ENCODE data around the gene ABCD1.

ABCD1 gene

DNA sequence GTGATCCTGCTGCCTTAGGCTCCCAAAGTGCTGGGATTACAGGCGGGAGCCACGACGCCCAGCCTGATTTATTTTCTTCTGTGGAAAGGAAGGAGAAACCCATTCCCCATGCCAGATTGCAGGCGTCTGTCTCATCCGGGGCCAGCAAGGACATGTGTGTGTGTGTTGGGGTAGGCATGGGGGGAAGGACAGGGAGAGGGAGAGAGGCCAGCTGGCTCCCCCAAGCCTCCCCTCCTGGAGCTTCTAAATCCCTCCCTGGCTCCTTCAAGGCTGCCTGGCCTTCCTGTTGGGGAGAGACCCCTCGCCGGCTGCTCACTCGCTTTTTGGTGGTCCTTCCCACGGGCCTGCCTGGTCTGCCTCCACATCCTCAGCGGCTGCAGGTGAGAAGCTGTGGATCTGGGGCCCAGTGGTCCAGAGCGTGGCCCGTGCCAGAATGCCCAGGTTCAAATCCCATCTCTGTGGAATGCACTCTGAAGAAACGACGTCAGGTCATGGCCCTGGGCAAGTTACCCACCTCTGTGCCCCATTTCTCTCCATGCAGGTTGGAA, 38.0 kb downstream of the ABCD1 start:
- no peak for DNase-seq (ENCODE audit: low read depth in 2 of 2)

DNA sequence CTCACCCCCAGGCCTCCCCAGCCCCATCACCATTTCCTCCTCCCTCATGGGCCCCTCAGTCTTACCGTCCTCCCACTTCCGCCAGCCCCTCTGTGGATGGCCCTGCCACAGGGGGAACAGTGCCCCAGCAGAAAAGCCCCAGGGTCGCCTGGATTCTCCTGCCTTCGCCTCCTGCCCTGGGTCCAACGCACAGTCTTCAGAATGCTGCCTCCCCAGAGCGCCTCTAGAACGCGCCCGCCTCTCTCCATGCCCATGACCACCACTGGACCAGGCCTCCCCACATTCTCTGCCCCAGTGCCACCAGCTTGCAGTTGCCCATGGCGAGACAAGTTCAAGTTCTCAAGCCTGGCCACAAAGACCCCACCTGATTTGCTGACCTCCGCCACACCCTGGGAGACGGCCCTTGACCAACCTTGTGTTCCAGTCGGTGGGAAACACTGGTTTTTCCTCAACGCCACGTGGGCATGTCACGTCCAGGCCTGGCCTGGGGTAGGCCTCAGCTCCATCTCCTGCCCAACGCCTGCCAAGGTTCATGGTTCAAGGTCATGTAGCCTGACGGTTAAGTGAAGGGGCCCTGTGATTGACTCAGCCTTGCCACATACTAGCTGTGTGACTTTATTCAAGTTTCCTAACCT, 38.8 kb downstream of the ABCD1 start:
- DNase-seq (ENCODE audit: low read depth in 2 of 2): no peak

DNA sequence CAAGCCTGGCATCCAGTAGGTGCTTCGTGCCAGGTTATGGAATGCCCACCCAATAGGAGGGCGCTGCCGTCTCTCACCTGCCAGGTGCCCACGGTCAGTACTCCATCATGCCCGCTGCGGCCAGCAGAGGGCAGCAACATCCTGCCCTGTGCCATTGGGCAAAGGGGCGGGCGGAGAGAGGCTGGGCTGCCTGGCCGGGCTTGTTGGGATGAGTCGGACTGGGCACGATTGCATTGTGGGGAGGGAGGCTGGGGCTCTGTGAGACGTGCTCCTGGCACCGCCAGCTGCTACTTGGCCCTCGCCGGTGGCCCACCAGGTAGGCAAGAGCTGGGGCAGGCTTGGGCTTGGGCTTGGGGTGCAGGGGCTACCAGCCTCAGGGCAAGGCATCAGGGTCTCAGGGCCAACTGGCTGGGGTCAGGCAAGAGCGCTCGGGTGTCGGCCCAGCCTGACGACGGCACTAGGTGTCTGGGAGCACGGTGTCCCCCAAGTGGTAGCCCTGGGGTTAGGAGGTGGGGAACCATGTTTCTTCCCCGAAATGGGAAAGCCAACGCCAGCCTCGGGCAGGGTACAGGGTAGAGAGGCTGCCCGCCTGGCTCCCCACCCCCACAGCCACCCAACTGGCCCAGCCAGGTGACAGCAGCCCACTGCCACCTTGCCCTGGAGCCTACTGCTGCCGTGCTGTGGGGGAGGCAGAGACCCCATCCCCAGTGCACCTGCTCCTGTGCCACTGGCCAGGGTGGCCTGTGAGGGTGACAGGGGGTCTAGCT, 39.5 kb downstream of the ABCD1 start, which contains the start of gene PLXNB3:
PLXNB3 (plus strand) TSS at position 261 of the 767 bp plus-strand sequence. CDS start 1,287 bp downstream, outside the sequence.
- DNase-seq (ENCODE audit: low read depth in 2 of 2): peak; percentile 60 to 68

DNA sequence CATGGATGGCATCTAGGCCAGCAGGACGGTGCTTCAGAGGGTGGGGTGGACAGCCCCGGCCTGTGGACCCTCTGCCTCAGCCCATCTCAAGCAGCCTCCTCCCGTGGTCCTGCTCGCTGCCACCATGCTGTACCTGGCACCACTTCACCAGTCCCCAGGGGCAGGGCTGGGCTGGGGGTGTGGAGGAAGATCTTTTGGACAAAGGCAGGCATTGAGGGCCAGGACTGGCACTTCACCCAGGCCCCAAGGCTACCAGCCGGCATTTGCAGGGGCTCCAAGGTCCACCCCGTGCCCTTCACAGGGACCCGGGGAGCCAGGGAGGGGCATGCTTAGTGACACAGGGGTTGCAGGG, 40.1 kb downstream of the ABCD1 start:
- no peak for DNase-seq (ENCODE audit: low read depth in 2 of 2)

DNA sequence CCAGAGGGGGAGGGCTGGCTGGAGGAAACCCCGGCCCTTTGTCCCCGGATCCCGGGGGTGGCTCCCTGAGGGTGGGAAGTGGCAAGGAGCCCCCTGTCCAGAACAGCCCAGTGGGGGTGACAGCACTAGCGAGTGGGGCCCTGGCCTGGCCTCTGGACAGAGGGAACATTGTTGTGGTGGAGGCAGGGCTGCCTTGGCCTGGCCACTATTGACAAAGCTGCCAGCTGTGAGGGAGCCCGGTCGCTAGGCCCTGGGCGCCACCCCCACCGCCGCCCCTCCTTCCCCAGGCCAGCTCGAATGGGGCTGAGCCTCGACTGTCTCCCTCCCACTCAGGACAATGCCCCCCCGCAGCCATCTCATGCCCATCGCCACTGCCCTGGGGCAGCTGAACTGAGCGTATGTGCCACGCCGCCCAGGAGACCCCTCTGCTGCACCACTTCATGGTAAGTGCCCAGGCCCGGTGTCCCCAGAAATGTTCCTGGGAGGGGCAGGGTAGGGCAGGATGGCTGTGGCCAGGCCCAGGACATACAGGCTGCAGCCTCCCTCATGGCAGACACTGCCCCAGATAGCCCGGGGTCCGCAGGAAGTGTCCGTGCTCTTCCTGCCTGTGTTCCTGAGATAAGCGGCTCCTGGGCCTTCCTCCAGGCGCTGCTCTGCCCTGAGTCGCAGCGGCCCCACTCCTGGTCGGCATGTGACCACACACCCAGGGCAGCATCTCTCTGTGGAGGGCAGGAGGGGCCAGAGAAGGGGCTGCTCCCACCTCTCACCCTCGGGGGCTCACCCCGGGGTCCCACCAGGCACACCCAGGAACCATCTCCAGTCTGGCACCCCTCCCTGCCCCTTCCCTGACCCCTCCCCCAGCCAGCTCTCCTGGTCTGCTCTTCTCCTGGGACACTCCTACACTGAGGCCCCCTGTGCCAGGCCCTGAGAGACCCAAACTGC, 40.8 kb downstream of the ABCD1 start:
- no peak for DNase-seq (ENCODE audit: low read depth in 2 of 2)

DNA sequence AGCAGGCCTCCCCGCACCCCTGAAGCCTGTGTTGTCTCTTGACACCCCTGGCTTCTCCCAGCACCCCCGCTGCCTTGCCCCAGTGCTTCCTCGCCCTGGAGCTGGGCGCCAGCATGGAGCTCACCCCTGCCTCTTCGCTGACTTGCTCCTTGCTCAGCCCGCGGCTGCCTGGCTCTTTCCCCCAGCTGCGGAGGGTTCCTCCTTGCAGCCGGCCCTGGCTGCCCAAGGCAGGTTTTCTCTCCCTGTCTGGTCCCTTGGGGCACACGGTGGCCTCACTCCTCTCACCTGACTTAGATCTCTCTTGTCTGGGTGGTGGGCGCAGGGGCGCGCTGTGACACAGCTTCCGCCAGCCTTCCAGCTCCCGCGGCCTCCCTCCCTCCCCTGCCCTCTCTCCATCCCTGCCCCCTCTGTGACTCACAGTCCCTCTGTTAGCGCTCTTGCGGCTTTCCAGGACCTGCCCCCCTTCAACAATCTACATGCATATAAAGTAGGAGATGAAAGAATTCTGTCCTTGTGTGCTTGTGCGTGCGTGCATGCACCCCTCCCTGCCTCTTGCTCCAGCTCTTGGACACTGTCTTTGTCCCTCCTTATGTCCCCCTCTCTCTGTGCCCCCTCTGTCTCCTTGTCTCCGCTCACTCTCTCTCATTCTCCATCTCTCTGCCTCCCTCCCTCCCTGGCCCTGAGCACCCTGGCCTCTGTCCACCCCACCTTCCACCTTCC, 41.6 kb downstream of the ABCD1 start:
- peak in 1 of 2 donors; percentile 30 for DNase-seq (ENCODE audit: low read depth in 2 of 2)

DNA sequence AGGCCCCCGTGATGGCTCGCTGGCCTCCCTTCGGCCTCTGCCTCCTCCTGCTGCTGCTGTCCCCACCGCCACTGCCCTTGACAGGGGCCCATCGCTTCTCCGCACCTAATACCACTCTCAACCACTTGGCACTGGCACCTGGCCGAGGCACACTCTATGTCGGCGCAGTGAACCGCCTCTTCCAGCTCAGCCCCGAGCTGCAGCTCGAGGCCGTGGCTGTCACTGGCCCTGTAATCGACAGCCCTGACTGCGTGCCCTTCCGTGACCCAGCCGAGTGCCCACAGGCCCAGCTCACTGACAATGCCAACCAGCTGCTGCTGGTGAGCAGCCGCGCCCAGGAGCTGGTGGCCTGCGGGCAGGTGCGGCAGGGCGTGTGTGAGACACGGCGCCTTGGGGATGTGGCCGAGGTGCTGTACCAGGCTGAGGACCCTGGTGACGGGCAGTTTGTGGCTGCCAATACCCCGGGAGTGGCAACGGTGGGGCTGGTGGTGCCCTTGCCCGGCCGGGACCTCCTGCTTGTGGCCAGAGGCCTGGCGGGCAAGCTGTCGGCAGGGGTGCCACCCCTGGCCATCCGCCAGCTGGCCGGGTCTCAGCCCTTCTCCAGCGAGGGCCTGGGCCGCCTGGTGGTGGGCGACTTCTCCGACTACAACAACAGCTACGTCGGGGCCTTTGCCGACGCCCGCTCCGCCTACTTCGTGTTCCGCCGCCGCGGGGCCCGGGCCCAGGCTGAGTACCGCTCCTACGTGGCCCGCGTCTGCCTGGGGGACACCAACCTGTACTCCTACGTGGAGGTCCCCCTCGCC, 42.4 kb downstream of the ABCD1 start:
- DNase-seq (ENCODE audit: low read depth in 2 of 2): no peak

DNA sequence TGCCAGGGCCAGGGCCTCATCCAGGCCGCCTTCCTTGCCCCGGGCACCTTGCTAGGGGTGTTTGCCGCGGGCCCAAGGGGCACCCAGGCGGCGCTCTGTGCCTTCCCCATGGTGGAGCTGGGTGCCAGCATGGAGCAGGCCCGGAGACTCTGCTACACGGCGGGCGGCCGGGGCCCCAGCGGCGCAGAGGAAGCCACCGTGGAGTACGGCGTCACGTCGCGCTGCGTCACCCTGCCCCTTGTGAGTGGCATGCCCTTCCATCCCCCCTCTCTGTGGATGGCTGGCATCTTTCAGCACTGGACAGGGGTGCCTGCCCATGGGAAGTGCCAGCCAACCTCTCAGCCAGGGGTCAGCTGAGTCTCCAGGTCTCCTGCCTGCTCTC, 43.0 kb downstream of the ABCD1 start:
- DNase-seq (ENCODE audit: low read depth in 2 of 2): no peak

DNA sequence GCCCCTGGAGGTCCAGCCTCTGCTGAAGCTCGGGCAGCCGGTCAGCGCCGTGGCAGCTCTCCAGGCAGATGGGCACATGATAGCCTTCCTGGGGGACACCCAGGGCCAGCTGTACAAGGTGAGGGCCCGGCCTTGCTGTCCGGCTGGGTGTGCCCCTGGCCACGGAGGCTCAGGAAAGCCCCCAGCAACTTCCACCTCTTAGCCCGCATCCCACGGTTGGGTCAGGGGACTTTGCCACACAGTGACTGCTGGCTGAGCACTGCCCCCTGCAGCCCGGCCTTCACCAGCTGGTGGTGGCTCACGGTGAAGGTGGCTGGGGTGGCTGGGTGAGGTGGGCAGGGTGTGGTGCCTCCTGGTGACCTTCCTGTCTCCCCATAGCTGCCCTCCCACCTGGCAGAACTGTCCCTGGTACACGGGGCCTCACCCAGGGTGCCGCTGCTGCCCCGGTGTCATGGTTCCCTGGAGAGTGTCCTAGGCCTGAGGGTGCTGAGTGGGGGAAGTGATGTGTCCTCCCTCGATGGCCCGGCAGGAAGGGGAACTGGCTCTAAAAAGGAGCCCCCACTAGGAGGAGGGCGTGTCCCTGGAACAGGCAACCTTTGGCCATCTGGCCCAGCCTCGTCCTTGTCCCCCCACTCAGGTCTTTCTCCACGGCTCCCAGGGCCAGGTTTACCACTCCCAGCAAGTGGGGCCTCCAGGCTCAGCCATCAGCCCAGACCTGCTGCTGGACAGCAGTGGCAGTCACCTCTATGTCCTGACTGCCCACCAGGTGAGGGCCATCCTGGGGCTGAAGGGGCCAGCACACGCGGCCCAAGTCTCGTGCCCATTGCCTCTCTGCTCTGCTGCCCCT, 43.9 kb downstream of the ABCD1 start:
- no peak for DNase-seq (ENCODE audit: low read depth in 2 of 2)

DNA sequence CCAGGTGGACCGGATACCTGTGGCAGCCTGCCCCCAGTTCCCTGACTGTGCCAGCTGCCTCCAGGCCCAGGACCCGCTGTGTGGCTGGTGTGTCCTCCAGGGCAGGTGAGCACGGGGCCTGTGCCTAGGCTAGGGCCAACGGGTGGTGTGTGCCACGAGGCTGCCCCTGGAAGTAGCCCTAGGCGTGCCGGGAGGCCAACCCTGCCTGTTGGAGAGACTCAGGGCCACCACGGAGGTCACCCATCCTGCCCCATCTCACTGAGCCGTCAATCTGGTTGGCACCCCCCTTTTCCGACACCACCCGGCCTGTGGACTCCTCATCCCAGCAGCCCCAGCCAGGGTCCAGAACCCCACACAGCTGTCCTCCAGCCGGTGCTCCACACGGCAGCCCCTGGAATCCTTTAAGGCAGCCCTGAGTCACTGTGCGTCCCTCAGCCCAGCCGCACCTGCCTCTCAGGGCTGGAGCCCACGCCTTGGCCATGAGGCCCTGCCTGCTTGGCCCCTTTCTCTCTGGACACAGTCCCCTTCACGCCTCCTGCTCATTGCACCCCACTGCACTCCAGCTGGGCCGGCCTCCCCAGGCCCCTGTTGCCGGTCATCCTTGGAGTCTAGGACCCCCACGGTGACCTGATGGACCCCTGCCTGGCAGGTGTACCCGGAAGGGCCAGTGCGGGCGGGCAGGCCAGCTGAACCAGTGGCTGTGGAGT, 44.7 kb downstream of the ABCD1 start:
- no peak for DNase-seq (ENCODE audit: low read depth in 2 of 2)

DNA sequence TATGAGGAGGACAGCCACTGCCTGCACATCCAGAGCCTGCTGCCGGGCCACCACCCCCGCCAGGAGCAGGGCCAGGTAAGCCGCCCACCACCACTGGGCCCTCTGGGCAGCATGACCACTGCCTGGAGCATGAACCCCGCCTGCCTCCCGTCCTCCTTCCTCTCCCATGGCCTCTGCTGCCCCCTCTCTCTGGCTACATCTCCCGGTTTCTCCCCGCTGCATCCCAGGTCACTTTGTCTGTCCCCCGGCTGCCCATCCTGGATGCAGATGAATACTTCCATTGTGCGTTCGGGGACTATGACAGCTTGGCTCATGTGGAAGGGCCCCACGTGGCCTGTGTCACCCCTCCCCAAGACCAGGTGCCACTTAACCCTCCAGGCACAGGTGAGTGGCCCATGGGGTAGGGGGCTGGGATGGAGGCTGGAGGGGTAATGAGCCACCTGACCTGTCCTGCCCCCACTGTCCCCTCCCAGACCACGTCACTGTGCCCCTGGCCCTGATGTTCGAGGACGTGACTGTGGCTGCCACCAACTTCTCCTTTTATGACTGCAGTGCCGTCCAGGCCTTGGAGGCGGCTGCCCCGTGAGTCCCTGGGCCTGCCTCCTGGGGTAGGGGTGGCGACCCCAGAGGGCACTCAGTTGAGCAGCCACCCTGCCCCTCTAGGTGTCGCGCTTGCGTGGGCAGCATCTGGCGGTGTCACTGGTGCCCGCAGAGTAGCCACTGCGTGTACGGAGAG, 45.4 kb downstream of the ABCD1 start:
- no peak for DNase-seq (ENCODE audit: low read depth in 2 of 2)

DNA sequence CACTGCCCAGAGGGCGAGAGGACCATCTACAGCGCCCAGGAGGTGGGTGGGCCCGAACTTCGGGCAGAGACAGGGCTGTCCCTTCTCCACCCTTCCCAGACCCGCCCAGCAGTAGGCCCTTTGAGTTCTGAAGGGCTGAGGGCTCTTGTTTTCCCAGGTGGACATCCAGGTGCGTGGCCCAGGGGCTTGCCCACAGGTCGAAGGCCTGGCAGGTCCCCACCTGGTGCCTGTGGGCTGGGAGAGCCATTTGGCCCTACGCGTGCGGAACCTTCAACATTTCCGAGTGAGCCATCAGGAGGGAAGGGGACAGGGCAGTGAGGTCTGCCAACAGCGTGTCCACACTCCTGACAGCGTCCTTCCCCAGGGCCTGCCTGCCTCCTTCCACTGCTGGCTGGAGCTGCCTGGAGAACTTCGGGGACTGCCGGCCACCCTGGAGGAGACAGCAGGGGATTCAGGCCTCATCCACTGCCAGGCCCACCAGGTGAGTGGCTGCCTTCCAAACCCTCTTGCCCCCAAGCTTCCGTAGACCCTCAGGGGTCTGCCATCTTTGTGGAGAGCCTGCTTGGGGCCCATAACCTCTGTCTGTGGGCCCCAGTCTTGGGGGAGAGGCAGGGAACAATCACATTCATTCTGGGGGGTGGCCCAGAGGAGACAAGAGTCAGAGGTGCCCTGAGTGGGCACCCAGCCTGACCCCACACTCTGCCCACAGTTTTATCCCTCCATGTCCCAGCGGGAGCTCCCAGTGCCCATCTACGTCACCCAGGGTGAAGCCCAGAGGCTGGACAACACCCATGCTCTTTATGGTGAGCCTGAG, 46.2 kb downstream of the ABCD1 start:
- DNase-seq (ENCODE audit: low read depth in 2 of 2): no peak

DNA sequence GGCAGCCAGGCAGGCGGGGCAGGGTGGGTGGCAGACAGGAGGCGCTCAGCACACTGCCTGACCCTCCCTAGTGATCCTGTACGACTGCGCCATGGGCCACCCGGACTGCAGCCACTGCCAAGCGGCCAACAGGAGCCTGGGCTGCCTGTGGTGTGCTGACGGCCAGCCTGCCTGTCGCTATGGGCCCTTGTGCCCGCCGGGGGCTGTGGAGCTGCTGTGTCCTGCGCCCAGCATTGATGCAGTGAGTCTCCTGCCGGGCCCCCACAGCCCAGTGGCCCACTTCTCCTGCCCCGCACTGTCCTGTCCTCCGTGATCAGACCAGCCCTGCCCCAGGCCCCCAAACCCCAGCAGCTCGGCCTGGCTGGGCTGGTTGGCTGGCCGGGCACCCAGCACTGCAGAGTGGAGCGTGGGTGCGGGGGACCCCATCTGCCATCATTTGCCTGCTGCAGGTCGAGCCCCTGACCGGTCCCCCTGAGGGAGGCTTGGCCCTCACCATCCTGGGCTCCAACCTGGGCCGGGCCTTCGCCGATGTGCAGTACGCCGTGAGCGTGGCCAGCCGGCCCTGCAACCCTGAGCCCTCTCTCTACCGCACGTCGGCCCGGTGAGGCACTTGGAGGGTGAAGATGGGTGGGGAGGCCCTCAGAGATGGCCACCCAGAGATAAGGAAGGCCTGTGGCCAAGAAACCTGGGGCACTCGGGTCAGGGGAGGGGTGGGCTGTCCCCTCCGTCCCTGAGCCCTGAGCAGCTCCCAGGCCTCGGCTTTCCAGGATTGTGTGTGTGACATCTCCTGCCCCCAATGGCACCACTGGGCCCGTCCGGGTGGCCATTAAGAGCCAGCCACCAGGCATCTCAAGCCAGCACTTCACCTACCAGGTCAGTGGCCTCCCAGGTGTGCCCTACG, 47.0 kb downstream of the ABCD1 start:
- DNase-seq (ENCODE audit: low read depth in 2 of 2): no peak

DNA sequence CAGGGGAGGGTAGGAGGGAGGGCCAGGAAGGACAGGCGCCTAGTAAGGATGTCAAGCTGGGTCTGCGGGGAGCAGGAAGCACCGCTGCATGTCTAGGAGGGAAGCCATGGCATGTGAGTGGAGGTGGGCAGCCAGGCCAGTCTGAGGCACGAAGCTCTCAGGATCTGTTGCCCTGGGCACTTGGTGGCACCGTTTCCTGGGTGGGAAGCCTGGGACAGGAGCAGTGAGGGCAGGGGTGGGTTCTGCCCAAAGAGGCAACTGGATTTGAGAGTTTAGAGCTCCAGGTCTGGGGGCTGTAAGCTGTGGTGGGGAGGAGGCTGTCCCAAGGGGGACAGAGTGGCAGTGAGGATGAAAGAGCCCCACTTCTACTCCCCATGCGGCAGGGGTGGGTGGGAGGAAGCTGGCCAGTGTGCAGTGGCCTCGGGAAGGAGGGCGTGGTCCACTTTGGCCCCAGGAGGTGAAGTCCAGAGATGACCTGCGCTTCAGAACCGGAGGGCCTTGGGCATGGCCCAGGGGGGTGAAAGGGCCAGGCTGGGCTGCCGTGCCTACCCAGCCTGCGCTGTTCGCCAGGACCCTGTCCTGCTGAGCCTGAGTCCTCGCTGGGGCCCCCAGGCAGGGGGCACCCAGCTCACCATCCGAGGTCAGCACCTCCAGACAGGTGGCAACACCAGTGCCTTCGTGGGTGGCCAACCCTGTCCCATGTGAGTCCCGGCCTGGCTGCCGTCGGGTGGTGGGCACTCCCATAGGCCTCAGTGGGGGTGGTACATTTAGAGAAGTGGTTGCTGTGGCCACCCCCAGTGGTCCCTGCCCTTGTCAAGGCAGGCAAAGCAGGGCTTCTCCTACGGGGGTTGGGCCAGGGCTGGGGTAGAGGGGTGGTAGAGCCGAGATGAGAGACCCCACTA, 47.9 kb downstream of the ABCD1 start:
- DNase-seq (ENCODE audit: low read depth in 2 of 2): no peak

DNA sequence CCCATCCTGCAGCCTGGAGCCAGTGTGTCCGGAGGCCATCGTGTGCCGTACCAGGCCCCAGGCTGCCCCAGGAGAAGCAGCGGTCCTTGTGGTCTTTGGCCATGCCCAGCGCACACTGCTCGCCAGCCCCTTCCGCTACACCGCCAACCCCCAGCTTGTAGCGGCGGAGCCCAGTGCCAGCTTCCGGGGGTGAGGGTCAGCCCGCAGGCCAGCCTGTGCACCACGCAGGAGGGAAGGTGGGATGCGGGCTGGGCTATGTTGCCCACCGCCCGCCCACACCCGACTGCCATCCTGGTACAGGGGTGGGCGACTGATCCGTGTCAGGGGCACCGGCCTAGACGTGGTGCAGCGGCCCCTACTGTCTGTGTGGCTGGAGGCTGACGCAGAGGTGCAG, 48.6 kb downstream of the ABCD1 start:
- DNase-seq (ENCODE audit: low read depth in 2 of 2): no peak

All from stimulated activated CD4-positive, alpha-beta T cell treated with anti-CD3 and anti-CD28 coated beads, Interleukin-4, amount 100 ng/mL, for 48 hours (primary cell).